IMR-90 (cell line): ENCODE measurements around the gene PRR33. TPM values are rescaled to one million over a fixed set of nuclear protein-coding genes. Genes with fewer than 3 reads are reported as not detected.
"Not testable (repeated sequence)": the region's sequence is repeated elsewhere in the genome, so short reads cannot be mapped to it uniquely, and the experiment has no call there.

Experiments used
- ATAC-seq: fragments of 200-7000 bp; cut with Tn5 transposase; 2 replicates; pipeline ENCODE4 v1.9.1; 2020; ENCODE audit warnings: low read depth, mild to moderate bottlenecking, moderate library complexity
- BruUV-seq: library from RNA; stranded (reverse); fragments of 400-500 nt; replicated peaks from 2 replicates; lab custom pipeline; 2021; lab: Mats Ljungman, UMichigan
- CTCF ChIA-PET: fragments of 300-600 bp; formaldehyde crosslinking; extraction: SDS; loops from one replicate; lab custom pipeline; 2021; ENCODE audit warnings: antibody characterized with exemption; lab: Yijun Ruan, JAX
- POLR2A ChIA-PET: fragments of 300-600 bp; sonication (Branson Sonifier 250); formaldehyde crosslinking; loops from one replicate; lab custom pipeline; 2022; ENCODE audit warnings: antibody characterized with exemption; ENCODE audit not compliant: unreplicated experiment; lab: Charles Lee
- DNase-seq: peaks from one replicate; pipeline ENCODE4 v3.0.0; 2013
- H2AFZ ChIP-seq: replicated peaks from 2 replicates; pipeline ENCODE3; 2013; ENCODE audit warnings: low read length, mild to moderate bottlenecking; ENCODE audit not compliant: poor library complexity
- H2AK5ac ChIP-seq: 2 replicates; pipeline ENCODE4 v1.6.1; 2013; ENCODE audit warnings: low read depth, low read length, inconsistent platforms
- H2AK9ac ChIP-seq: replicated peaks from 2 replicates; pipeline ENCODE3; 2013; ENCODE audit warnings: mild to moderate bottlenecking, low read depth, low read length, moderate library complexity; ENCODE audit not compliant: poor library complexity
- H2BK120ac ChIP-seq: 2 replicates; pipeline ENCODE4 v1.6.1; 2013; ENCODE audit warnings: low read depth, low read length, inconsistent platforms
- H2BK15ac ChIP-seq: 3 replicates; pipeline ENCODE4 v1.6.1; 2013; ENCODE audit warnings: low read depth, low read length, inconsistent platforms
- H2BK20ac ChIP-seq: 2 replicates; pipeline ENCODE4 v1.6.1; 2013; ENCODE audit warnings: low read depth, mild to moderate bottlenecking, inconsistent platforms, low read length, moderate library complexity
- H2BK5ac ChIP-seq: 2 replicates; pipeline ENCODE4 v1.6.1; 2013; ENCODE audit warnings: mild to moderate bottlenecking, low read depth, low read length, inconsistent platforms; ENCODE audit not compliant: poor library complexity, severe bottlenecking
- H3K14ac ChIP-seq: replicated peaks from 2 replicates; pipeline ENCODE4 v1.6.1; 2013; ENCODE audit warnings: low read depth, low read length, inconsistent platforms
- H3K18ac ChIP-seq: 2 replicates; pipeline ENCODE4 v1.6.1; 2013; ENCODE audit warnings: low read depth, low read length, control low read depth
- H3K23ac ChIP-seq: 2 replicates; pipeline ENCODE4 v1.6.1; 2013; ENCODE audit warnings: low read depth, low read length, inconsistent platforms
- H3K27ac ChIP-seq: 2 replicates; pipeline ENCODE4 v1.5.1; 2013; ENCODE audit warnings: mild to moderate bottlenecking, control low read depth, low read length; ENCODE audit not compliant: insufficient read depth
- H3K27me3 ChIP-seq: 2 replicates; pipeline ENCODE4 v1.6.1; 2013; ENCODE audit warnings: low read length; ENCODE audit not compliant: control insufficient read depth, insufficient read depth
- H3K36me3 ChIP-seq: 2 replicates; pipeline ENCODE4 v1.6.1; 2013; ENCODE audit warnings: low read length, mixed read lengths; ENCODE audit not compliant: control insufficient read depth, insufficient read depth
- H3K4ac ChIP-seq: 2 replicates; pipeline ENCODE4 v1.6.1; 2013; ENCODE audit warnings: low read depth, low read length, inconsistent platforms
- H3K4me1 ChIP-seq: 2 replicates; pipeline ENCODE4 v1.6.1; 2013; ENCODE audit warnings: low read length, mixed read lengths; ENCODE audit not compliant: control insufficient read depth, insufficient read depth
- H3K4me2 ChIP-seq: 2 replicates; pipeline ENCODE4 v1.6.1; 2013; ENCODE audit warnings: low read depth, mild to moderate bottlenecking, control low read depth, low read length, moderate library complexity
- H3K4me3 ChIP-seq: 2 replicates; pipeline ENCODE4 v1.5.1; 2013; ENCODE audit warnings: low read depth, mild to moderate bottlenecking, control low read depth, low read length, moderate library complexity; ENCODE audit not compliant: insufficient read depth
- H3K56ac ChIP-seq: 2 replicates; pipeline ENCODE4 v1.6.1; 2013; ENCODE audit warnings: low read length, inconsistent platforms; ENCODE audit not compliant: insufficient read depth; ENCODE audit errors: extremely low read depth
- H3K79me1 ChIP-seq, 2 experiments: 2 replicates each; pipeline ENCODE4 v1.6.1; 2013; ENCODE audit warnings: low read length in 2 of 2, inconsistent platforms in 1 of 2, low read depth in 1 of 2
- H3K9ac ChIP-seq: 2 replicates; pipeline ENCODE4 v1.6.1; 2013; ENCODE audit warnings: low read depth, low read length, control low read depth
- H3K9me1 ChIP-seq: 2 replicates; pipeline ENCODE4 v1.6.1; 2013; ENCODE audit warnings: low read length, inconsistent platforms; ENCODE audit not compliant: insufficient read depth
- H3K9me3 ChIP-seq: 2 replicates; pipeline ENCODE4 v1.6.1; 2013; ENCODE audit warnings: low read length; ENCODE audit not compliant: control insufficient read depth, insufficient read depth
- H4K20me1 ChIP-seq: 2 replicates; pipeline ENCODE4 v1.6.1; 2013; ENCODE audit warnings: low read length, inconsistent platforms; ENCODE audit not compliant: insufficient read depth
- H4K5ac ChIP-seq: 2 replicates; pipeline ENCODE4 v1.6.1; 2013; ENCODE audit warnings: mild to moderate bottlenecking, low read depth, low read length, control low read depth
- H4K8ac ChIP-seq, 2 experiments: 2 replicates each; pipeline ENCODE4 v1.6.1; 2013; ENCODE audit warnings: low read depth in 2 of 2, low read length in 2 of 2, control low read depth in 1 of 2, inconsistent platforms in 1 of 2
- H4K91ac ChIP-seq: 2 replicates; pipeline ENCODE4 v1.6.1; 2013; ENCODE audit warnings: low read depth, low read length, inconsistent platforms; ENCODE audit not compliant: insufficient read depth
- WGBS, 2 experiments: methylation state at CpG; one replicate each; pipeline versions ENCODE4 v1.1.5 to v1.1.7; 2013; ENCODE audit warnings: missing lambda C conversion rate in 2 of 2; ENCODE audit not compliant: insufficient read length in 1 of 2; ENCODE audit errors: extremely low coverage in 2 of 2; 5-methylcytosine and 5-hydroxymethylcytosine counted together
- dilution Hi-C: fragments of 300-500 bp; cut with HindIII; formaldehyde crosslinking; loops from one replicate; pipeline ENCODE4 v1.14.3; 2018; ENCODE audit warnings: low sequenced_read_pairs; ENCODE audit not compliant: unreplicated experiment
- in situ Hi-C: fragments of 300-500 bp; cut with MboI; formaldehyde crosslinking; loops from 3 replicates; pipeline ENCODE4 v1.14.3; 2019; ENCODE audit warnings: low sequenced_read_pairs, inconsistent platforms, mixed read lengths
- intact Hi-C: fragments of 100-400 bp; cut with micrococcal nuclease; formaldehyde crosslinking; loops from 2 replicates; pipeline ENCODE4 v1.10.0; 2022
- polyA plus RNA-seq, 3 experiments: library from polyadenylated mRNA; depleted of rRNA; stranded (reverse); fragments of >200 nt; gene quantifications; 2 replicates each; pipeline ENCODE4 v1.2.3, GENCODE V29; 2012; ENCODE audit warnings: low replicate concordance in 1 of 3
- total RNA-seq: library from RNA; depleted of rRNA; stranded (reverse); fragments of >200 nt; gene quantifications from 2 replicates; pipeline ENCODE4 v1.2.3, GENCODE V29; 2012

The PRR33 gene
- total and polyA plus RNA-seq, 2 of the 4 experiments (the other 2 are of a cell fraction): not detected

DNA sequence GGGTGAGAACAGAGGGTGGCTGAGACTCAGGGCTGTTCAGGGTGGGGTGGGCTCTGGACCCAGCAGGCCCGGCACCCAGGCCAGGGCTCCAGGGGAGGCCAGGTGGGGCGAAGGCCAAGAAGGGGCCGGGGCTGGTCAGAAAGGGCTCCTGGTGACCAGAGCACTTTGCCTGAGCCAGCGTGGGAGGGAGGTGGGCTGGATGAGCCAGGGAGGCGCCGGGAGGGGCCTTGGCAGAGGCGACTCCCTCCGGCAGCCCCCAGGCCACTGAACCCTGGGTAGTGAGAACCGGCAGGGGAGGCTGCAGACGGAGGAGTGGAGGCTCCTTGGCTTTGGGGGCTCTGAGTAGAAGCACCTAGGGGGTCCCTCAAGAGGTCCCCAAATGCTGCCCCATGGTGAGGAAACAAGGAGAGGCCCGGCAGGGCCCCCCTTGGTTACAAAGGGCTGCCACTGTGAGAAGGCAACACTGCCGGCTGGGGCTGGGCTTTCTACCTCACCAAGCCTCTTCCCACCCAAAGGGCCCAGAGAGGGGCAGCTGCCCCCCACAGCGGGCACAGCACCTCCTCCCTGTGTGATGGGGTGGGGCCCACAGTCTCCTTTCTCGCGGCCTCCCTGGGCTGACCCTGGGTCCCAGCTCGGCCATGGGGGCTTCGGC is 17.1 kb downstream of the PRR33 start:
- dilution Hi-C loops, H3K79me1 ChIP-seq, H3K4ac ChIP-seq, H4K91ac ChIP-seq, ATAC-seq, H3K9me3 ChIP-seq, H2BK120ac ChIP-seq, H3K4me1 ChIP-seq, H3K27ac ChIP-seq, H4K8ac ChIP-seq, H2AK5ac ChIP-seq, H3K23ac ChIP-seq, H2BK15ac ChIP-seq, H3K56ac ChIP-seq, H3K14ac ChIP-seq, H4K5ac ChIP-seq, BruUV-seq, H2BK20ac ChIP-seq, H3K9me1 ChIP-seq, H3K4me3 ChIP-seq, intact Hi-C loops, H2BK5ac ChIP-seq, H3K9ac ChIP-seq, H4K20me1 ChIP-seq, in situ Hi-C loops, H2AFZ ChIP-seq, H3K4me2 ChIP-seq, H2AK9ac ChIP-seq, DNase-seq, H3K18ac ChIP-seq, H3K36me3 ChIP-seq, POLR2A ChIA-PET, CTCF ChIA-PET: not testable (repeated sequence)
- H3K27me3 ChIP-seq: peaks cover 18% of the 10 kb centered on the region; the same call in 1 of the 2 replicates
- WGBS, 2 experiments: 100% methylated on average over 3 of the region's 17 CpGs; no CpG with 5 or more reads in 1 of the 2 experiments

DNA sequence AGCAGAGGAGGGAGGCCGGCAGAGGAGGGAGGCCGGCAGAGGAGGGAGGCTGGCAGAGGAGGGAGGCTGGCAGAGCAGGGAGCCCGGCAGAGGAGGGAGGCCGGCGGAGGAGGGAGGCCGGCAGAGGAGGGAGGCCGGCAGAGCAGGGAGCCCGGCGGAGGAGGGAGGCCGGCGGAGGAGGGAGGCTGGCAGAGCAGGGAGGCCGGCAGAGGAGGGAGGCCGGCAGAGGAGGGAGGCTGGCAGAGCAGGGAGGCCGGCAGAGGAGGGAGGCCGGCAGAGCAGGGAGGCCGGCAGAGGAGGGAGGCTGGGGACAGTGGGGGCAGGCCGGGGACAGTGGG is 17.9 kb downstream of the PRR33 start:
- H3K4me3 ChIP-seq, BruUV-seq, POLR2A ChIA-PET: not testable (repeated sequence)

More for the DNA sequence above, 17.9 kb downstream of the PRR33 start:
- H2BK5ac ChIP-seq, ATAC-seq, H3K4me2 ChIP-seq, H4K91ac ChIP-seq, H3K4ac ChIP-seq, H2BK20ac ChIP-seq, in situ Hi-C loops, H3K56ac ChIP-seq, H3K27ac ChIP-seq, H3K18ac ChIP-seq, H2BK15ac ChIP-seq, H2AK5ac ChIP-seq, H4K8ac ChIP-seq, H4K20me1 ChIP-seq, H4K5ac ChIP-seq, H3K23ac ChIP-seq, H2BK120ac ChIP-seq, H3K4me1 ChIP-seq, H3K9ac ChIP-seq, H3K36me3 ChIP-seq, DNase-seq, CTCF ChIA-PET, H3K14ac ChIP-seq, H2AFZ ChIP-seq, H3K79me1 ChIP-seq, H3K9me1 ChIP-seq, dilution Hi-C loops, H2AK9ac ChIP-seq, H3K9me3 ChIP-seq, intact Hi-C loops: not testable (repeated sequence)
- 87% methylated on average over 6 of the region's 17 CpGs; no CpG with 5 or more reads in 1 of the 2 experiments for WGBS, 2 experiments
- peaks cover 21% of the 10 kb centered on the region; the same call in 1 of the 2 replicates for H3K27me3 ChIP-seq
